Measurements from ENCODE around the gene BLM.

- TF ChIP-seq, protein P1, sequence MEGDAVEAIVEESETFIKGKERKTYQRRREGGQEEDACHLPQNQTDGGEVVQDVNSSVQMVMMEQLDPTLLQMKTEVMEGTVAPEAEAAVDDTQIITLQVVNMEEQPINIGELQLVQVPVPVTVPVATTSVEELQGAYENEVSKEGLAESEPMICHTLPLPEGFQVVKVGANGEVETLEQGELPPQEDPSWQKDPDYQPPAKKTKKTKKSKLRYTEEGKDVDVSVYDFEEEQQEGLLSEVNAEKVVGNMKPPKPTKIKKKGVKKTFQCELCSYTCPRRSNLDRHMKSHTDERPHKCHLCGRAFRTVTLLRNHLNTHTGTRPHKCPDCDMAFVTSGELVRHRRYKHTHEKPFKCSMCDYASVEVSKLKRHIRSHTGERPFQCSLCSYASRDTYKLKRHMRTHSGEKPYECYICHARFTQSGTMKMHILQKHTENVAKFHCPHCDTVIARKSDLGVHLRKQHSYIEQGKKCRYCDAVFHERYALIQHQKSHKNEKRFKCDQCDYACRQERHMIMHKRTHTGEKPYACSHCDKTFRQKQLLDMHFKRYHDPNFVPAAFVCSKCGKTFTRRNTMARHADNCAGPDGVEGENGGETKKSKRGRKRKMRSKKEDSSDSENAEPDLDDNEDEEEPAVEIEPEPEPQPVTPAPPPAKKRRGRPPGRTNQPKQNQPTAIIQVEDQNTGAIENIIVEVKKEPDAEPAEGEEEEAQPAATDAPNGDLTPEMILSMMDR (conservative IDR thresholded peaks at IDR 0.05; ENCODE audit: low read depth, low read length), result no peak
- TF ChIP-seq MAFK (IDR thresholded peaks at IDR 0.05; ENCODE audit: low read depth, low read length) (no peak), USF2 (IDR thresholded peaks at IDR 0.05; ENCODE audit: low read depth, low read length) (no peak), POLR2A (IDR thresholded peaks at IDR 0.05; ENCODE audit: low read depth, low read length) (no peak), RAD21 (IDR thresholded peaks at IDR 0.05; ENCODE audit: low read length) (no peak), BHLHE40 (IDR thresholded peaks at IDR 0.05; ENCODE audit: low read depth, low read length) (no peak)
These were observed 27.7 kb downstream of the BLM start for GRCh38 chr15:90744759-90745402.
